Adrenal gland (tissue), 12 donors: ENCODE measurements around the gene ZCRB1. TPM values are rescaled to one million over a fixed set of nuclear protein-coding genes. Genes with fewer than 3 reads are reported as not detected.

ENCODE experiments used
- DNase-seq, 7 donors: peaks; one replicate each; pipeline ENCODE4 v3.0.0-alpha.2; 2019 to 2020
- H3K27ac ChIP-seq, 5 donors: fragments of 200-600 bp; sonication (generic) in 4 of 5; 1 replicate in 3 of 5; 2 replicates in 2 of 5; pipeline versions ENCODE4 v1.5.1 to v1.8.0; 2016 to 2020; ENCODE audit warnings: mild to moderate bottlenecking in 1 of 5
- H3K27me3 ChIP-seq: fragments of 200-600 bp; 2 replicates; pipeline ENCODE4 v1.8.0; 2021
- H3K36me3 ChIP-seq, 2 donors: fragments of 200-600 bp; replicated peaks in 1 of 2; 1 replicate in 1 of 2; 2 replicates in 1 of 2; pipeline versions ENCODE4 v1.5.1 to v1.8.0; 2018 to 2022
- H3K4me1 ChIP-seq, 2 donors: fragments of 200-600 bp; replicated peaks in 1 of 2; 1 replicate in 1 of 2; 2 replicates in 1 of 2; pipeline versions ENCODE4 v1.5.1 to v1.8.0; 2018 to 2021
- H3K4me3 ChIP-seq, 4 donors: fragments of 200-600 bp; sonication (generic) in 3 of 4; one replicate each; pipeline ENCODE4 v1.5.1; 2016 to 2018
- H3K9me3 ChIP-seq, 3 donors: fragments of 200-600 bp; sonication (generic) in 1 of 3; replicated peaks in 1 of 3; 1 replicate in 2 of 3; 2 replicates in 1 of 3; pipeline versions ENCODE4 v1.5.1 to v1.8.0; 2016 to 2021
- CTCF ChIP-seq, 6 experiments: fragments of 450-650 bp in 4 of 6; fragments of 200-600 bp in 2 of 6; sonication (generic) in 1 of 6; IDR thresholded peaks; 1 replicate in 5 of 6; 2 replicates in 1 of 6; pipeline versions ENCODE4 v1.5.1 to v1.8.0; 2016 to 2021; ENCODE audit warnings: antibody characterized with exemption in 6 of 6, mild to moderate bottlenecking in 2 of 6, moderate library complexity in 1 of 6
- POLR2A ChIP-seq, 2 donors: fragments of 450-650 bp; IDR thresholded peaks; one replicate each; pipeline ENCODE4 v1.6.1; 2017; ENCODE audit warnings: antibody characterized with exemption in 2 of 2, mild to moderate bottlenecking in 2 of 2, moderate library complexity in 1 of 2
- WGBS, 4 donors: extraction: QIAGEN DNeasy Blood & Tissue Kit in 2 of 4; methylation state at CpG; one replicate each; pipeline versions ENCODE4 v1.1.5 to v1.1.7; 2013 to 2017; 5-methylcytosine and 5-hydroxymethylcytosine counted together
- intact Hi-C, 2 donors: fragments of 100-400 bp; cut with DNase I; formaldehyde crosslinking; loops; one replicate each; pipeline versions ENCODE4 v1.14.1 to v1.15.0; 2022 to 2023
- microRNA-seq, 3 donors: library from miRNA; unstranded; fragments of <30 nt; microRNA quantifications; one replicate each; pipeline ENCODE4, GENCODE V29; 2017 to 2020
- polyA plus RNA-seq, 3 donors: library from polyadenylated mRNA; stranded (reverse); fragments of 200-250 nt in 2 of 3; fragments of 350-450 nt in 1 of 3; fragmentation: Illumina TruSeq in 1 of 3; extraction: RNeasy Lipid Tissue Mini Kit (QIAGEN cat#74804) in 1 of 3; gene quantifications; one replicate each; pipeline ENCODE4 v1.2.3, GENCODE V29; 2013 to 2014
- small RNA-seq, 2 donors: library from RNA; depleted of rRNA; stranded (forward); fragments of <200 nt; gene quantifications; one replicate each; pipeline ENCODE3, GENCODE V24; 2016
- total RNA-seq, 9 donors: library from RNA; depleted of rRNA in 4 of 9; stranded (reverse); fragments of >200 nt in 4 of 9; fragments of 120-200 nt in 1 of 9; fragmentation: NEBNext Ultra II Directional in 1 of 9; extraction: Animal tissue kit (Norgen Biotek cat#: 25700) in 1 of 9; gene quantifications; one replicate each; pipeline versions ENCODE4 v1.1.0 to v1.2.4, GENCODE V29; 2013 to 2023
- donor health status: healthy with polysubstance abuse.
- donor health status: Bipolar disorder and iron deficiency.
- donor health status: DM: yes; HTN: yes; CAD: no.
- donor health status: DM: no; HTN: no; CAD: no.
- donor health status: DM: no; HTN: no; CAD: no.
- donor health status: DM: yes; HTN: yes; CAD: no.

ZCRB1 gene
- total and polyA plus RNA-seq, 12 donors, result 23.5 to 110 (median 58.2) TPM

GRCh38 chr12:42266579-42267230, 59.2 kb downstream of the ZCRB1 start:
- Histone ChIP-seq H3K9me3 (no peaks in the 10 kb centered on the region), H3K4me1 (peaks cover 0 to 4% of the 10 kb centered on the region in 2 donors), H3K27ac (no peak overlapping the region), H3K36me3 (no peaks in the 10 kb centered on the region), H3K27me3 (no peaks in the 10 kb centered on the region), H3K4me3 (no peak overlapping the region)
- DNase-seq, result no peak
- WGBS, 4 donors, result 93 to 97% (median 96%) methylated on average over 9 to 17 of the region's 17 CpGs
- intact Hi-C loops, result no loop called here
- TF ChIP-seq CTCF (IDR thresholded peaks at IDR 0.05), result no peak
- TF ChIP-seq POLR2A (IDR thresholded peaks at IDR 0.05), result no peak

GRCh38 chr12:42262271-42262670, 63.6 kb downstream of the ZCRB1 start:
- intact Hi-C loops, result no loop called here
- no peak overlapping the region for H3K4me3 ChIP-seq
- WGBS, 4 donors, result 85 to 89% (median 88%) methylated on average over 2 of the region's 2 CpGs
- DNase-seq, result no peak
- H3K4me1 ChIP-seq, result no peaks in the 10 kb centered on the region
- no peaks in the 10 kb centered on the region for H3K9me3 ChIP-seq
- TF ChIP-seq POLR2A (IDR thresholded peaks at IDR 0.05), result no peak
- no peak for TF ChIP-seq CTCF (IDR thresholded peaks at IDR 0.05)
- H3K27ac ChIP-seq, result no peak overlapping the region
- no peaks in the 10 kb centered on the region for H3K27me3 ChIP-seq
- H3K36me3 ChIP-seq, result no peaks in the 10 kb centered on the region

Small RNA genes within 50 kb of the gene (microRNA-seq; reads per million reads assigned to microRNA genes)
- gene MIR7851, result 0 to 1.5 (median 0) reads per million in 3 donors

Small RNA genes within 50 kb of the gene (small RNA-seq; reads per million reads assigned to genes)
- gene MIR7851 (0 reads per million in 2 donors), gene RF00090 (0 reads per million in 2 donors)

Other genes starting within 250 kb of the ZCRB1 start
- 10 to 100 TPM in 3 of 9 donors, 1 to 10 TPM in 6; 6.9 to 16.0 (median 9.8) TPM for gene GXYLT1, start 181.2 kb downstream of the ZCRB1 start, total RNA-seq
- gene GXYLT1, start 181.2 kb downstream of the ZCRB1 start, polyA plus RNA-seq, result 10 to 100 TPM in 1 of 3 donors, 1 to 10 TPM in 2; 1.6 to 13.1 (median 2.8) TPM
- 10 to 100 TPM; 12.2 to 39.2 (median 25.8) TPM for gene YAF2, start 87.8 kb downstream of the ZCRB1 start, total RNA-seq
- 10 to 100 TPM; 10.4 to 27.8 (median 16.7) TPM for gene YAF2, start 87.8 kb downstream of the ZCRB1 start, polyA plus RNA-seq
- gene PPHLN1, start 73 bp upstream of the ZCRB1 start, total RNA-seq, result 10 to 100 TPM; 34.0 to 91.1 (median 55.8) TPM
- gene PPHLN1, start 73 bp upstream of the ZCRB1 start, polyA plus RNA-seq, result 10 to 100 TPM; 22.5 to 71.1 (median 33.6) TPM